ENCODE results near the gene RPLP2. TPM values are rescaled to one million over a fixed set of nuclear protein-coding genes. Genes with fewer than 3 reads are reported as not detected.

The RPLP2 gene
- total RNA-seq, 1 experiment from 2014 or later: 2,582 TPM

- Mint-ChIP-seq H3K4me3 (peak overlapping the region; percentile 92), H3K9me3 (no peaks in the 10 kb centered on the region), H3K4me1 (peaks cover 43% of the 10 kb centered on the region), H3K27me3 (ENCODE audit: low read depth) (no peaks in the 10 kb centered on the region), H3K36me3 (peaks cover 28% of the 10 kb centered on the region), H3K27ac (peak overlapping the region; percentile 93)
- CTCF ChIA-PET: interaction anchor here (0.8 to 2.2 kb wide), 6 partner anchors 11 to 254 kb away, joined by 3 to 13 read pairs (median 5); no protein-coding TSS in a partner anchor
- ATAC-seq (no peak), DNase-seq (ENCODE audit: low spot score) (no peak)
- POLR2A ChIA-PET: interaction anchor here (1.1 to 2.0 kb wide), 6 partner anchors 11 to 24 kb away, joined by 3 to 18 read pairs (median 4); partner anchors contain the start of genes CD151, CRACR2B and PNPLA2
- TF ChIP-seq ATF1 (CRISPR knock-in tag; IDR thresholded peaks at IDR 0.05) (0 out of 2 replicates have a peak, but pooled peaks have one; percentile 24), CTCF (IDR thresholded peaks at IDR 0.05) (no peak), ETV6 (CRISPR knock-in tag; IDR thresholded peaks at IDR 0.05) (no peak), E2F4 (CRISPR knock-in tag; IDR thresholded peaks at IDR 0.05; ENCODE audit: borderline replicate concordance, low read depth) (no peak), SMAD3 (CRISPR knock-in tag; IDR thresholded peaks at IDR 0.05; ENCODE audit: borderline replicate concordance) (peak; percentile 84; the same call in 1 of the 2 replicates)
These were observed 1.1 kb upstream of the RPLP2 start for GRCh38 chr11:808427-809286.

- Mint-ChIP-seq H3K27ac (peak overlapping the region; percentile 68; the same call in 1 of the 2 replicates), H3K27me3 (ENCODE audit: low read depth) (no peaks in the 10 kb centered on the region), H3K4me3 (peak overlapping the region; percentile 92), H3K9me3 (no peaks in the 10 kb centered on the region), H3K36me3 (peaks cover 28% of the 10 kb centered on the region), H3K4me1 (peaks cover 39% of the 10 kb centered on the region)
- ChIA-PET POLR2A (interaction anchor here (0.6 to 2.0 kb wide), 6 partner anchors 9 to 25 kb away, joined by 3 to 18 read pairs (median 4); partner anchors contain the start of genes CD151, CRACR2B and PNPLA2), CTCF (interaction anchor here (1.6 to 2.2 kb wide), 3 partner anchors 27 to 38 kb away, joined by 6 to 13 read pairs (median 7); no protein-coding TSS in a partner anchor)
- DNase-seq (ENCODE audit: low spot score): no peak
- ATAC-seq: no peak
- TF ChIP-seq ERG (CRISPR knock-in tag; IDR thresholded peaks at IDR 0.05) (0 out of 2 replicates have a peak, but pooled peaks have one; percentile 17), IRF1 (CRISPR knock-in tag; IDR thresholded peaks at IDR 0.05) (peak; percentile 71; the same call in 1 of the 2 replicates), ETV6 (CRISPR knock-in tag; IDR thresholded peaks at IDR 0.05) (peak; percentile 87; the same call in 1 of the 2 replicates), TEAD4 (CRISPR knock-in tag; IDR thresholded peaks at IDR 0.05) (peak; percentile 52), MLX (CRISPR knock-in tag; IDR thresholded peaks at IDR 0.05) (no peak), CREB1 (CRISPR knock-in tag; IDR thresholded peaks at IDR 0.05) (no peak), E2F4 (CRISPR knock-in tag; IDR thresholded peaks at IDR 0.05; ENCODE audit: borderline replicate concordance, low read depth) (no peak), MXD4 (CRISPR knock-in tag; IDR thresholded peaks at IDR 0.05; ENCODE audit: borderline replicate concordance) (no peak), FOXK1 (CRISPR knock-in tag; IDR thresholded peaks at IDR 0.05) (0 out of 2 replicates have a peak, but pooled peaks have one; percentile 13), KAT7 (CRISPR knock-in tag; IDR thresholded peaks at IDR 0.05; ENCODE audit: borderline replicate concordance) (0 out of 2 replicates have a peak, but pooled peaks have one; percentile 26), TCF7 (CRISPR knock-in tag; IDR thresholded peaks at IDR 0.05; ENCODE audit: low read depth) (0 out of 2 replicates have a peak, but pooled peaks have one; percentile 20), ARID4B (CRISPR knock-in tag; IDR thresholded peaks at IDR 0.05; ENCODE audit: borderline replicate concordance) (peak; percentile 23; the same call in 1 of the 2 replicates), ZNF219 (CRISPR knock-in tag; IDR thresholded peaks at IDR 0.05; ENCODE audit: borderline replicate concordance) (0 out of 2 replicates have a peak, but pooled peaks have one; percentile 16), ZNF396 (CRISPR knock-in tag; IDR thresholded peaks at IDR 0.05; ENCODE audit: borderline replicate concordance) (no peak), JUN (CRISPR knock-in tag; IDR thresholded peaks at IDR 0.05) (peak; percentile 45; the same call in 1 of the 2 replicates)
These were observed 337 bp downstream of the RPLP2 start for GRCh38 chr11:810040-810567.
